Colon (tissue), 2 donors: ENCODE data around the gene COL18A1.

Experiments
- FAIRE-seq: peaks from 2 replicates; lab custom pipeline; 2012; peaks lifted over from hg19 to GRCh38; lab: Jason Lieb, UNC
- donor health status: control.
- donor health status: control.

COL18A1 gene

GRCh38 chr21:45480701-45481500 lies 75.9 kb downstream of the COL18A1 start:
- FAIRE-seq: no peak

- no peak for FAIRE-seq
Measured at GRCh38 chr21:45481566-45481965, 76.6 kb downstream of the COL18A1 start.

- FAIRE-seq: no peak
Measured at GRCh38 chr21:45481977-45482898, 77.3 kb downstream of the COL18A1 start.

- no peak for FAIRE-seq
Measured at GRCh38 chr21:45482899-45483821, 78.2 kb downstream of the COL18A1 start.

- FAIRE-seq: no peak
Measured at GRCh38 chr21:45484318-45484717, 79.4 kb downstream of the COL18A1 start.

GRCh38 chr21:45485686-45486442 lies 80.9 kb downstream of the COL18A1 start:
- no peak for FAIRE-seq

GRCh38 chr21:45486443-45487160 lies 81.6 kb downstream of the COL18A1 start:
- no peak for FAIRE-seq

GRCh38 chr21:45487161-45487806 lies 82.3 kb downstream of the COL18A1 start:
- no peak for FAIRE-seq

GRCh38 chr21:45487891-45488600 lies 83.1 kb downstream of the COL18A1 start:
- no peak for FAIRE-seq

- FAIRE-seq: no peak
Measured at GRCh38 chr21:45488931-45489721, 84.2 kb downstream of the COL18A1 start.

GRCh38 chr21:45489722-45489982 lies 84.7 kb downstream of the COL18A1 start:
- no peak for FAIRE-seq

GRCh38 chr21:45490049-45490731 lies 85.2 kb downstream of the COL18A1 start:
- no peak for FAIRE-seq

GRCh38 chr21:45491056-45491455 lies 86.1 kb downstream of the COL18A1 start:
- no peak for FAIRE-seq

GRCh38 chr21:45491623-45492022 lies 86.7 kb downstream of the COL18A1 start:
- FAIRE-seq: no peak

- FAIRE-seq: no peak
Measured at GRCh38 chr21:45492765-45493164, 87.8 kb downstream of the COL18A1 start.

- no peak for FAIRE-seq
Measured at GRCh38 chr21:45493401-45494001, 88.5 kb downstream of the COL18A1 start.

- FAIRE-seq: no peak
Measured at GRCh38 chr21:45494135-45494850, 89.3 kb downstream of the COL18A1 start.
